Bronchial epithelial cell (primary cell): ENCODE data around the gene KIAA0513. TPM values are rescaled to one million over a fixed set of nuclear protein-coding genes. Genes with fewer than 3 reads are reported as not detected.

Source experiments
- DNase-seq: peaks from one replicate; pipeline ENCODE4 v3.0.0-alpha.2; 2010; ENCODE audit warnings: low read depth
- FAIRE-seq: peaks from 2 replicates; lab custom pipeline; 2011; peaks lifted over from hg19 to GRCh38; lab: Jason Lieb, UNC
- H3K27me3 ChIP-seq: 2 replicates; pipeline ENCODE4 v1.5.1; 2011; ENCODE audit warnings: low read length; ENCODE audit not compliant: control insufficient read depth, insufficient read depth
- H3K36me3 ChIP-seq: 2 replicates; pipeline ENCODE4 v1.5.1; 2011; ENCODE audit warnings: low read length; ENCODE audit not compliant: control insufficient read depth, insufficient read depth
- H3K4me3 ChIP-seq: 2 replicates; pipeline ENCODE4 v1.5.1; 2011; ENCODE audit warnings: mild to moderate bottlenecking, low read depth, low read length, control low read depth
- total RNA-seq: library from RNA; depleted of rRNA; stranded (reverse); fragments of >200 nt; gene quantifications from 2 replicates; pipeline ENCODE4 v1.2.1, GENCODE V29; 2014
- TF ChIP-seq, protein P1 (sequence below): IDR thresholded peaks from 2 replicates; pipeline ENCODE4 v1.5.1; 2011; ENCODE audit warnings: mild to moderate bottlenecking, moderate library complexity, low read length, control low read depth, inconsistent platforms; ENCODE audit not compliant: insufficient read depth, severe bottlenecking

KIAA0513 gene
- total RNA-seq, 1 donor from 2014 or later, result 7.1 TPM

DNA sequence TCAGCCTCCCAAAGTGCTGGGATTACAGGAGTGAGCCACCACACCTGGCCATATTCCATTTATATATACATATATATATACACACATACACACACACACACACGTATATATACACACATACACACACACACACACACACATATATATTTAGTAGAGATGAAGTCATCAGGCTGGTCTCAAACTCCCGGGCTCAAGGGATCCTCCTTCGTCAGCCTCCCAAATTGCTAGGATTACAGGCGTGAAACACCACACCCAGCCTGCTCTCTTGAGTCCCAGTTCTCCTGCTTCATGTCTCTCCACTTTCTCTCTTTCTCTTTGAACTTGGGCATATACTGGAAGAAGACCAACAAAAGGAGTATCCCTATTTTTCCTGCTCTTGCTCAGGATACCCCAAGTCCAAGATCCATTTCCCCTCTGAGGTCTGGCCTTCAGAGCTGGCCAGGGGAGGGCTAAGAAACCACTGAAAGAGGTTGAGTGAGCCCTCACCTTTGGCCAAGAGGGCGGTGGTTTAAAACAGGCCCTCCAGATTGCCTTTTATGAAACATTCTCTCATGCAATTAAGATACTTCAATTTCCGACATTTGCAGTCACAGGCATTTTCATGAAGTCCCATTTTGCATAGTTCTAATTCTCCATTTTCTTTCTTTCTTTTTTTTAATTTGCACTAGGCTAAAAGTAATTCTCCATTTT, 46.8 kb downstream of the KIAA0513 start:
- peaks cover 17% of the 10 kb centered on the region for H3K36me3 ChIP-seq

DNA sequence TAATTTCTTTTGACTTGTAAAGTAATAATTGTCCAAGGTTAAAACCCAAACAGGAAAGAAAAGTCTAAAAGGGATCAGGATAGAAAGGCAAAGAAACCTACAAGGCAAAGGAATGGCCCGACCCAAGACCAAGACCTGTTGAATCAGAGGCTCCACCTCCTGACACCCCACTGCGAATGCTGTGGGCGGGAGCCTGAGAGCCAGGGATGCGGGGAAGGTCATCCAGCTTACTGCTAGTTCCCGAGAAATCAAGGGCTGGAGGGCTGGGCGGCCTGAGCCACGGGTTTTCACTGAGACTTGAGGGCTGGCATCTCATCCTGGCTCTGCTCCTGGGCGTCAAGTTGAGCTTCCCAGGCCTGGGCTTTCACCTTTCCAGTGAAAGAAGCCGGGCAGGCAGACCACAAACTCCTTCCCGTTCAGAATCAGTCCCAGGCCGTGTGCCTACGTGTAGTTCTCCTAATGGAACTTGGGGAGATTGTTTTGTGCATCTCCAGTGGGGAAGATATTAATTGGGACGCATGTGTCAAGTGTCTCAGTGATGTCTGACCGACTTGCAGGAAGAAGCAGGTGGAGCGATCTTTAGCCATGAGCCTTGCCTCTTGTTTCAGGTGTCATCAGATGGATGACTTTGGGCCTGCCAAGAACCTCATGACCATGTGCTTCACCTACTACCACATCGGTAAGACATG, 47.8 kb downstream of the KIAA0513 start:
- Histone ChIP-seq H3K36me3 (peaks cover 15% of the 10 kb centered on the region), H3K27me3 (no peaks in the 10 kb centered on the region), H3K4me3 (no peak overlapping the region)
- FAIRE-seq (no peak), DNase-seq (no peak)
- TF ChIP-seq, protein P1, sequence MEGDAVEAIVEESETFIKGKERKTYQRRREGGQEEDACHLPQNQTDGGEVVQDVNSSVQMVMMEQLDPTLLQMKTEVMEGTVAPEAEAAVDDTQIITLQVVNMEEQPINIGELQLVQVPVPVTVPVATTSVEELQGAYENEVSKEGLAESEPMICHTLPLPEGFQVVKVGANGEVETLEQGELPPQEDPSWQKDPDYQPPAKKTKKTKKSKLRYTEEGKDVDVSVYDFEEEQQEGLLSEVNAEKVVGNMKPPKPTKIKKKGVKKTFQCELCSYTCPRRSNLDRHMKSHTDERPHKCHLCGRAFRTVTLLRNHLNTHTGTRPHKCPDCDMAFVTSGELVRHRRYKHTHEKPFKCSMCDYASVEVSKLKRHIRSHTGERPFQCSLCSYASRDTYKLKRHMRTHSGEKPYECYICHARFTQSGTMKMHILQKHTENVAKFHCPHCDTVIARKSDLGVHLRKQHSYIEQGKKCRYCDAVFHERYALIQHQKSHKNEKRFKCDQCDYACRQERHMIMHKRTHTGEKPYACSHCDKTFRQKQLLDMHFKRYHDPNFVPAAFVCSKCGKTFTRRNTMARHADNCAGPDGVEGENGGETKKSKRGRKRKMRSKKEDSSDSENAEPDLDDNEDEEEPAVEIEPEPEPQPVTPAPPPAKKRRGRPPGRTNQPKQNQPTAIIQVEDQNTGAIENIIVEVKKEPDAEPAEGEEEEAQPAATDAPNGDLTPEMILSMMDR, result no peak

More for the DNA sequence above, 46.8 kb downstream of the KIAA0513 start:
- no peak for FAIRE-seq
- no peaks in the 10 kb centered on the region for H3K27me3 ChIP-seq
- TF ChIP-seq, protein P1, result no peak
- no peak overlapping the region for H3K4me3 ChIP-seq
- DNase-seq, result no peak

- FAIRE-seq, result no peak
- TF ChIP-seq, protein P1, result no peak
- Histone ChIP-seq H3K4me3 (no peak overlapping the region), H3K36me3 (peaks cover 14% of the 10 kb centered on the region), H3K27me3 (no peaks in the 10 kb centered on the region)
- no peak for DNase-seq
These were observed 49.4 kb downstream of the KIAA0513 start for GRCh38 chr16:85077039-85077438.

GRCh38 chr16:85077576-85078125, 50.1 kb downstream of the KIAA0513 start:
- no peak overlapping the region for H3K4me3 ChIP-seq

DNA sequence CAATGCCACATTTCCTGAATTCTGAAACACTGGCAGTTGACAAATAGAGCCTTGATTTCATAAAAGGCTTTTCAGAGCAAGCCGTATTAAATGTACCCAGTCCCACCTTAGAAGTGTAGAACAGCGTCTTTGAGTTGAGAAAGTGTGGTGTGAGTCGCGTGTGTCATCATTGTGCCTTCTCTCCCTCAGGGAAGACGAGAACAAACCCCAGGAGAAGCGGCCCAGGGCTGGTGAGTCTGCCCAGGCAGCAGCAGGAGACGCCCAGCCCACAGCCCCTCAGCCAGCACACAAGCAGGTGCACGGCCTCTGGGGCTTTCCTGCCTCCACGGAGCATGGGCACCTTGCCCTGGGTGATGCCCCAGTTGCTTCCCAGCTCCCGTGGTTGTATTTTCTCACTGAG, 50.6 kb downstream of the KIAA0513 start:
- peaks cover 11% of the 10 kb centered on the region for H3K36me3 ChIP-seq
- no peak overlapping the region for H3K4me3 ChIP-seq
- DNase-seq (no peak), FAIRE-seq (no peak)
- H3K27me3 ChIP-seq, result peaks cover 2% of the 10 kb centered on the region
- TF ChIP-seq, protein P1, result no peak

More at GRCh38 chr16:85077576-85078125, 50.1 kb downstream of the KIAA0513 start:
- FAIRE-seq, result no peak
- no peak for DNase-seq
- Histone ChIP-seq H3K27me3 (peaks cover under 1% of the 10 kb centered on the region), H3K36me3 (peaks cover 14% of the 10 kb centered on the region)
- TF ChIP-seq, protein P1, result no peak
